ENCODE data around the gene TARS3. TPM values are rescaled to one million over a fixed set of nuclear protein-coding genes. Genes with fewer than 3 reads are reported as not detected.

The TARS3 gene
- total RNA-seq, 1 experiment from 2014 or later: 10.9 TPM

DNA sequence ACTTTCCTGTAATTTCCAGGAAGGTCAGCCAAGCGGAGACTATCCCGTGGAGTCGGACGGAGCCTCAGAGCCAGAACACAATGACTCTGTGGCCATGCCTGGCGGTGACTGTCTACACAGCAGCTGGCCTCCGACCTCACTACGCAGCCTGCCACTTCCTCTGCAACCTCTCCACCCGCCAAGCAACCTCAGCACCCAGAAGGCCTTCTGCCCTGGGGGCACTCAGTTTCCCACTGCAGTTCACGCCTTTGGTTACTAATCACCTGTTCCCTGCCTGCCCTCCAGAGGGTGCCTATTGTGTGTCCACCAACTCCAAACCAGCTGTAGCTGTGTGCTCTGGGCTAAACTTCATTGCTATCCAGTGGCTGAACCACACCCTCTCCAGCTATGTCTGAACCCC lies 116.1 kb downstream of the TARS3 start:
- DNase-seq (ENCODE audit: low read depth): no peak

DNA sequence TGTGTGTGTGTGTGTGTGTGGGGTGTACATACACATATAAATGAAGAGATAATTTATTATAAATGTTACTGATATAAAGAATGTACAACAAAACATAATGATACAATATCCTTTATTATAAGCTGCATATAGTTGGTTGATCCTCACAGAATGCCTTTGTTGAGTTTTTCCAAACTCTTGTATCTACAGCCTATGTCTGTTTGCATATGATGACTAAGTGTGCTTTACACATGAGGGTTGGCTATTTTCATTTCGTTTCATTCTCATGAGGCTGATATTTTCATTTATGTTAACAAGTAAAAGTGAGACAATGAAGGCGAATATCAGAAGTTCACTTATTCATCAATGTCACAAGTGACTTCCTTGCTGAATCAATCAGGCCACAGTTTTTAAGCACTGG lies 117.2 kb downstream of the TARS3 start:
- no peak for DNase-seq (ENCODE audit: low read depth)

DNA sequence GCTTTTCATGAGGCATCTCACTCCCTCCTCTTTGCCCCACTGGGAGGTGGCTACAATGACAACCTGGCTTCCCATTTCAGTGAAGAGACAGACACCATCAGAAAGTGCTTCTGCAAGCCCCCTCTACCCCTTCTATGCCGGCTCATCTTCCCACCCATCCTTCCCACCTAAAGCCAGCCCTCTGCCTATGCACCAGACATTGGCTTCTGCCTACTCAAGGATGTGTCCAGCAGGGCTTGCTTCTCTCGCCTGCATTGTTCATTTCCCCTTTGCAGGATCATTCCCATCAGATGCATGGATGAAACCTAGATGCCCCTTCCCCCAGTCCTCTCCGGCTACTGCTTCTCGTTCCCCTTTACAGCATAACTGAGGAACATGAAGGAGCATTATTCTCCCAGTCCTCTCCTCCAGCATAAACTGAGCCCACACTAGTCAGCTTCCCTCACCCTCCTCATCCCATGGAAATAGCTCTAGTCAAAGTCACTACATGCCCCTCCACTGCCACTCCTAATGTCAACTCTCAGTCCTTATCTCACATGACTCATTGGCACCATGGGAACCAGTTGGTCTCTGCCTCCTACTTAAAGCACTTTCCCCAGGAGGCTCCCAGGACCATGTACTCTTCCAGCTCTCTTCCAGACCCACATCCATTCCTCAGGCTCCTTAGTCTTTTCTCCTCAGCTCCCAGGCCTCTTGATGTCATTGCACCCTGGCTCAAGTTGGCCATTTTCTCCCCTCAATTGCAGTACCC lies 120.0 kb downstream of the TARS3 start:
- no peak for DNase-seq (ENCODE audit: low read depth)

Small RNAs within 50 kb of the gene (small RNA-seq; reads per million reads assigned to genes)
- not detected for gene RN7SL209P
- gene RNU6-807P: not detected

Other genes starting within 250 kb of the TARS3 start
- 15.1 and 19.8 TPM in 2 replicates for gene PCSK6, start 234.8 kb downstream of the TARS3 start, total RNA-seq (2014; rRNA removed; shearing (Covaris generic))
- gene TM2D3, start 72.1 kb downstream of the TARS3 start, total RNA-seq (2014; rRNA removed; shearing (Covaris generic)): 68.4 and 80.1 TPM in 2 replicates
- gene OR4F6, start 79.0 kb upstream of the TARS3 start, total RNA-seq (2014; rRNA removed; shearing (Covaris generic)): 0.14 TPM in 1 of 2 replicates, not detected in the other
- gene OR4F15, start 87.7 kb upstream of the TARS3 start, total RNA-seq (2014; rRNA removed; shearing (Covaris generic)): 0.30 and 0.51 TPM in 2 replicates